Mesodermal cell (in vitro differentiated cells): ENCODE measurements around the gene THEMIS.

ENCODE experiments used
- H3K27ac ChIP-seq: 2 replicates; pipeline ENCODE4 v1.7.0; 2013; ENCODE audit warnings: mild to moderate bottlenecking, low read depth, low read length, moderate library complexity; ENCODE audit not compliant: severe bottlenecking
- H3K36me3 ChIP-seq: 2 replicates; pipeline ENCODE4 v1.7.1; 2013; ENCODE audit warnings: mild to moderate bottlenecking, low read length, moderate library complexity; ENCODE audit not compliant: control insufficient read depth, insufficient read depth
- H3K4me1 ChIP-seq: one replicate; pipeline ENCODE4 v1.7.1; 2013; ENCODE audit warnings: mild to moderate bottlenecking, low read length; ENCODE audit not compliant: insufficient read depth, control insufficient read depth, poor library complexity, severe bottlenecking
- H3K4me3 ChIP-seq: 2 replicates; pipeline ENCODE4 v1.7.0; 2013; ENCODE audit warnings: low read length, control low read depth, mild to moderate bottlenecking; ENCODE audit not compliant: insufficient read depth, poor library complexity, severe bottlenecking; ENCODE audit errors: extremely low read depth
- H3K9me3 ChIP-seq: 2 replicates; pipeline ENCODE4 v1.7.1; 2013; ENCODE audit warnings: mild to moderate bottlenecking, low read length, moderate library complexity; ENCODE audit not compliant: control insufficient read depth
- WGBS, 2 experiments: methylation state at CpG; one replicate each; pipeline ENCODE4 v1.1.5; 2013; ENCODE audit warnings: missing lambda C conversion rate in 2 of 2; ENCODE audit not compliant: insufficient coverage in 2 of 2; 5-methylcytosine and 5-hydroxymethylcytosine counted together

Gene THEMIS

DNA sequence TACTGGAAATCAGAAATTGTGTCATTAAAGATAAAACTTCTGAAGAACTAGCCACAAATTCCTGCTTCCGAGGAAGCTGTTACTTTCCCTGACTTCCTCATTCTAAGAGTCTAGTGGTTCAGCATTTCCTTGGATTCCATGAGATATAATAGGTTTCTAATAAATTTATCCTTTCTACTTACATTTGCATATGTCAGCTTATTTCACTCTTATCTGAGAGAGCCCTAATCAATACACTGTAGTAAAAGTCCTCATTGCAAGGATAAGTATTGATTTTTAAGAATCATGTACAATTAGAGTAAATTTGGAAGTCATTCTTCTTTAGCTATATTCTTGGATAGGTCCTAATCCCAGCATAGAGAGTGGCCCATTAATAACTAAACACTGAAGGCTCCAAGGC is 16.9 kb upstream of the THEMIS start:
- Histone ChIP-seq H3K4me3 (no peak overlapping the region), H3K27ac (no peak overlapping the region), H3K9me3 (no peaks in the 10 kb centered on the region), H3K4me1 (no peaks in the 10 kb centered on the region), H3K36me3 (no peaks in the 10 kb centered on the region)
- WGBS, 2 experiments, result no CpG with 5 or more reads among the region's 1 CpG

DNA sequence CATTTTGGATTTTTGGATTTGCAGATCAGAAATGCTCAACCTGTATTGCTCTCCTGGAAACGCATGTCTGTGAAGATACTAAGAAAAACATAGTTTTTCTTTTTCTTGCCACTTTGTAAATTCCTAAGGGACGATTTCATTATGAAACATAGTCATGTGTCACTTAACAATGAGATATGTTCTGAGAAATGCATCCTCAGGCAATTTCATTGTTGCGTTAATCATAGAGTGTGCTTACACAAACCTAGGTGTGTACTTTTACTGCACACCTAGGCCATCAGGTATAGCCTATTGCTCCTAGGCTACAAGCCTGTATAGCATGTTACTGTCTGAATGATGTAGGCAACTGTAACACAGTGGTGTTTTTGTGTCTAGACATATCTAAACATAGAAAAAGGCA is 13.4 kb upstream of the THEMIS start:
- no peaks in the 10 kb centered on the region for H3K4me1 ChIP-seq
- no peaks in the 10 kb centered on the region for H3K36me3 ChIP-seq
- 95% methylated on average over 2 of the region's 3 CpGs; no CpG with 5 or more reads in 1 of the 2 experiments for WGBS, 2 experiments
- no peak overlapping the region for H3K27ac ChIP-seq
- H3K9me3 ChIP-seq, result peaks cover 3% of the 10 kb centered on the region
- H3K4me3 ChIP-seq, result no peak overlapping the region

DNA sequence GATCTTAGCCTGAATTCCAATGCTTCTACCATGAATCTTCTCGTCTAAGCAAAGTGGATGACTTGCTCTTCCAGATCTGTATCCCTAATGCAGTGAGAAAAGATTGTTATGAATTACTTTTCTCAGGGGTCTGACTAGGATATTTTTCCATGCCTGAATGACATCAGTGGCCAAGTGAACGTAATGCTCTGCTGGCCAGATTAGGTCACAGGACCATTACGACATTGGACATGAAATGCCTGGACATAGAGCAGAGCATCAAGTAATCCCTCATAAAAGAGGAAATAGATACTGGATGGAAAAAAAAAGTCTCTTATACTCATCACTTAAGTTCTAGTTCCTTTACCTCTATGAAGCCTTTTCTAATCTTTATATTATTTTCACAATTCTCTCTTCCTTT is 12.1 kb upstream of the THEMIS start:
- 60 to 78% methylated on average over 1 of the region's 3 CpGs for WGBS, 2 experiments
- no peak overlapping the region for H3K27ac ChIP-seq
- H3K4me1 ChIP-seq, result no peaks in the 10 kb centered on the region

DNA sequence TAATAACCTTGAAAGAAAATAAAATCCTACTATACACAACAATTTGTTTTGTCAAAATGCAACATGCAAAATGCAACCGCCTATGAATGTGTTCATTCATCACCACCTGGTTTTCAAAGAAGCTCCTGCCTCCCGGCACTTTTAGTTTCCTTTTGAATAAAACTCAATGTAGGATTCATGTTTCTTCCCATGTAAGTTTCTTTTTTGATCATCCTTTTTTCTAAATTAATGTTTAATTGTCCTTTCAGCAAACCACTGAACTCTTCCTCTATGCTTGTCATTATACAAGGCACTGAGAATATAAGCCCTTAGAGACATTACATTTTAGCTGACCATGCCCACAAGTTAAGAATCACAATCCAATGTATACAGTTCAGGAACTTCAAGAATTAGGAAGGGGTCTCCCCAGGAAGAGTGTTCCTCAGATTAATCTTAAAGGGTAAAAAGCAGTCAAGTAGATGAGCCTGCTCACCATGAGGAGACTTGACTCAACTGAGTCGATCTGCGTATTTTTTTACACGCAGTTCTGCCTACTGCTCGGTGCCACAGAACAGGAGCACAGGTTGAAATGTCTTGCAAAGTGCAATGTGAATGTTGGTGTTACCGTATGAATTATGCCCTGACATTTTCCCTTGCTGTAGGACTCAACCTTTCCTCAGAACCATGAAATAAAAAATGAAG is 7.2 kb upstream of the THEMIS start:
- peaks cover 3% of the 10 kb centered on the region for H3K9me3 ChIP-seq
- no peaks in the 10 kb centered on the region for H3K4me1 ChIP-seq
- H3K36me3 ChIP-seq, result no peaks in the 10 kb centered on the region
- H3K4me3 ChIP-seq, result no peak overlapping the region
- 100% methylated on average over 3 to 5 of the region's 7 CpGs for WGBS, 2 experiments
- H3K27ac ChIP-seq, result no peak overlapping the region

More for the DNA sequence above, 12.1 kb upstream of the THEMIS start:
- Histone ChIP-seq H3K4me3 (no peak overlapping the region), H3K36me3 (no peaks in the 10 kb centered on the region), H3K9me3 (peaks cover 3% of the 10 kb centered on the region)

DNA sequence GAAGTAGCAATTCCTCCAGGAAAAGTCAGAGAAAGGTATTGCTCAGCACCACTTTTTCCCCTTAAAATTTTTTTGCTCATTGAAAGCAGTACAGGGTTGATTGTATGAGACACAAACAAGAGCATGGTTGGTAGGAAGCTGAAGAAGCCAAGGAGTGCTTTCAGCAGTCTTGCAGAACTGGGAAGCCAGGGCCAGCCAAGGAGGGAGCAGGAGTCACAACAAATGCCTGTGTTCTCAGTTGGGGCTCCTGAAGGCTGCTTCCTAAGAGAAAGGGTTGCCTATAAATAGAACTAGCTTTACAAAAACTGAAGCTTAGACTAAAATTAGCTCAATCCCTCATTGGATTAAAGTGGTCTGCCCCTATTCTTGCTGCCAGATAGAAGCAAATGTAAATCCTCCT is 3.3 kb upstream of the THEMIS start:
- H3K27ac ChIP-seq, result no peak overlapping the region
- H3K9me3 ChIP-seq, result no peaks in the 10 kb centered on the region
- H3K4me1 ChIP-seq, result no peaks in the 10 kb centered on the region
- no peak overlapping the region for H3K4me3 ChIP-seq
- no peaks in the 10 kb centered on the region for H3K36me3 ChIP-seq

DNA sequence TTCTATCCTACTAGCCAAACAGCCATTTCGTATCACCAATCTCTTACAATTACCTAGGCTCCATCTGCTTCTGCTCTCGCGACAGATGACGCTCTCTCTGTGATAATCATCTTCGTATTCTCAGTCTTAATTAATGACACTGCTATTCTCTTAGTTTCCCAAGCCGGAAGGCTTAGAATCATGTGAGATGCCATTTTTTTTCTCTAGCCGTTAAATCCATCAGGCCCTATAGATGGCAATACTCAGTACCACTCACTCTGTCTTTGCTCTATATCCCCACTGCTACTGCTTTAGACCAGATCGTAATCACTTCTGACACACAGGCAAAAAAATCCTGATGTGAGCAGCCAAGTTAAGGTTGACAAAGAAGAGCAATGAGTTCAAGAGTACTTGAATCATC is 2.1 kb upstream of the THEMIS start:
- H3K4me1 ChIP-seq, result no peaks in the 10 kb centered on the region
- no peaks in the 10 kb centered on the region for H3K9me3 ChIP-seq
- no peak overlapping the region for H3K27ac ChIP-seq
- no peaks in the 10 kb centered on the region for H3K36me3 ChIP-seq
- no peak overlapping the region for H3K4me3 ChIP-seq
- WGBS, 2 experiments, result 94 to 97% methylated on average over 6 to 7 of the region's 8 CpGs

DNA sequence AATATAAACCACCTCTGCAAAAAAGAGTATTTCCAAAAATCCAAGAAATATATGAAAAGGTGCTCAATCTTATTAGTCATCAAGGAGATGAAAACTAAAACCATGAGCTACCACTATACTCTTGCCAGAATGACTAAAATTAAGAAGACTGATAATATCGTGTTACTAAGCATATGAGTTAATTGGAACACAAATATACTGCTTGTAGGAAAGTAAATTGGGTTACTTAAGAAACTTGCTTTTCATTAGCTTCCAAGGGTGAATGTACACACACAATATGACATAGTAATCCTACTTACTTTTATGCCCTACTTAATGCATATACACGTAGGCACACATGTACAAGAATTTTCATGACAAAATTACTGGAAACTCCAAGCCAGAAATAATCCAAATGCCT is 3.4 kb downstream of the THEMIS start:
- no peaks in the 10 kb centered on the region for H3K4me1 ChIP-seq
- no peaks in the 10 kb centered on the region for H3K36me3 ChIP-seq
- WGBS, 2 experiments, result no CpG with 5 or more reads among the region's 2 CpGs
- no peaks in the 10 kb centered on the region for H3K9me3 ChIP-seq
- H3K4me3 ChIP-seq, result no peak overlapping the region
- no peak overlapping the region for H3K27ac ChIP-seq

DNA sequence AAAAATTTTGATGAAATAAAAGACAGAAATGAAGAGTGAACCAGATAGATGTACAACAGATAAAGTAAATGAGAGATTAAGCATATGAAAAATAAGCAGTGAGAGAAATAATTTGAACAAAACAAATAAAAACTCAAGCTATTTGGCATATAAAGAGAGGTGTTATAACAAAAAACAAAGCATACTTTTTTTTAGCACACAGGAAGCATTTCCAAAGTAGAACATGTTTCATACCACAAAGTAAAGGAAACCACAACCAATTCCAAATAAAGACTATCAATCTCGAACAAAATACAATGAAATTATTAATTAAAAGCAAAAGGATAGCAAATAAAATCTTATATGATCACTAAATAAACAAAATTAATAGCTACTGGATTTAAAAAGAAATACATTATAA is 6.8 kb downstream of the THEMIS start:
- Histone ChIP-seq H3K9me3 (no peaks in the 10 kb centered on the region), H3K27ac (no peak overlapping the region), H3K4me1 (no peaks in the 10 kb centered on the region), H3K36me3 (no peaks in the 10 kb centered on the region), H3K4me3 (no peak overlapping the region)
- no CpG with 5 or more reads among the region's 1 CpG for WGBS, 2 experiments

DNA sequence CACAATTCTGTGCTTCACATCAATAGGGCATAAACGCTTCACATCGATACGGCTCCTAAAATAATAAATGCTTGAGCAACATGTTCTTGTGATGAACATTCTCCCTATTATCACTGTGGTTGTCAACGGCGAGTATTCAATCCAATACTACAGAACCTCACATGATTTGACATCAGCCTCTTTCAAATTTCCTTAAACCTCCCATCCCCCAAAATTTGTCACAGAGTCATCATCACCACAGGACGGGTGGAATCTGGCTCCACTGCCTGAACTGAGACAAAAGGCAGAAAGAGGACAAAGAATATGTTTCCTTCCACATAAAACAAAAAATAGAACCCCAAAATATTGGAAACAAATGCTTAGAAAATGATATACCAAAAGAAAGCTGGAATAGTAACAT is 7.3 kb downstream of the THEMIS start:
- Histone ChIP-seq H3K4me1 (no peaks in the 10 kb centered on the region), H3K9me3 (no peaks in the 10 kb centered on the region), H3K4me3 (no peak overlapping the region), H3K27ac (no peak overlapping the region), H3K36me3 (no peaks in the 10 kb centered on the region)
- WGBS, 2 experiments, result 82 to 98% methylated on average over 5 of the region's 6 CpGs

DNA sequence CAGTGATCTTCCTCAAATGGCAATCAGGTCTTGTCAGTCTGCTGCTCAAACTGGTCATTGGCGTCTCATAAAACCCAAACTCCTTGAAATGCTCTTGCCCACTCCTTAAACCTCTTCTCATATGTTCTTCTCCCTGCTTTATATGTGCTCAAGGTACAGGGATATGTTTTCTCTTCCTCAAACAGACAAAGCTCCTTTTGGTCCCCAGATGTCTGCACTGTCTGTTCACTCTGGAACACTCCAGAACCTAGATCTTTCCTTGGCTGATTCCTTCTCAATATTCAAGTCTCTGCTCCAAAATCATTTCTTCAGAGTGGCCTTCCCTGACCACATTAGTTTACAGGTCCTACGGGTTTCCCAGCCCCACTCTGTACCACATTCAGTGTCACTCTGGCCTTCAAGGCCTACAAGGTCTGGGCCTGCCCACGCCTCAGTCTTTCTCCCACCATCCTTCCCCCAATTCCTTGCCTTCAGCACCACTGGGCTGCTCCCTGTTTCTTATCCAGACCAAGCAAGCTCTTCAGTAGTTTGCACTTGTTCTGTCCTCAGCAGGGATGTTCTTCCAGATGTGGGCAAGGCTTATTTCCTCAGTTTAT is 9.0 kb downstream of the THEMIS start:
- no peak overlapping the region for H3K4me3 ChIP-seq
- H3K9me3 ChIP-seq, result no peaks in the 10 kb centered on the region
- no peaks in the 10 kb centered on the region for H3K4me1 ChIP-seq
- WGBS, 2 experiments, result 80 to 86% methylated on average over 2 to 3 of the region's 3 CpGs
- H3K36me3 ChIP-seq, result no peaks in the 10 kb centered on the region
- no peak overlapping the region for H3K27ac ChIP-seq

DNA sequence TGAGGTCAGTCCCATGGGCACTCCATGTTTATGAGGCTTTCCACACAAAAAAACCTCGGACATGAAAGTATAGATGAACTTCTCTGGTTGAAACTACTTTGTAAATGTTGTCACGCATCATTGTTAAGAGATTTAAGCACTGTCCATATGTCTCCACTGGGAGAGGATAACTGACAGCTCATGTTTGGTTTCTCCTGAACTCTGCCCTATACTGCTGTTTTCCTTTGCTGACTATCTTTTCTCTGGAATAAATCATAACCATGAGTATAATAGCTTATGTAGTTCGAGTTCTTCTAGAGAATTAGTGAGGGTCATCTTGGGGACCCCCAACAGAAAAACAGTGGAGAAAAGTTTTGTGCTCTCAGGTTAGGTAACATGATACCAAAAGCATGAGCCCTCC is 14.3 kb downstream of the THEMIS start:
- H3K9me3 ChIP-seq, result no peaks in the 10 kb centered on the region
- 64 to 93% methylated on average over 2 of the region's 3 CpGs for WGBS, 2 experiments
- no peaks in the 10 kb centered on the region for H3K36me3 ChIP-seq
- H3K4me3 ChIP-seq, result no peak overlapping the region
- no peak overlapping the region for H3K27ac ChIP-seq
- no peaks in the 10 kb centered on the region for H3K4me1 ChIP-seq
